Measurements from ENCODE around the gene RNF212. TPM values are rescaled to one million over a fixed set of nuclear protein-coding genes. Genes with fewer than 3 reads are reported as not detected.
A peak's percentile ranks its signal among the peaks of the same experiment; 100 is the strongest.

Gene RNF212
- polyA plus RNA-seq, 1 donor from 2014 or later: 0.68 TPM

- Mint-ChIP-seq H3K9me3 (no peaks in the 10 kb centered on the region), H3K27ac (no peak overlapping the region), H3K4me1 (peaks cover 0 to 2% (median 0%) of the 10 kb centered on the region in 3 donors), H3K36me3 (no peaks in the 10 kb centered on the region), H3K27me3 (peaks cover 3% of the 10 kb centered on the region), H3K4me3 (no peak overlapping the region)
Observed at GRCh38 chr4:1104647-1105046, 8.7 kb downstream of the RNF212 start.

- Mint-ChIP-seq H3K9me3 (no peaks in the 10 kb centered on the region), H3K4me3 (no peak overlapping the region), H3K4me1 (peaks cover 0 to 2% (median 0%) of the 10 kb centered on the region in 3 donors), H3K27me3 (peaks cover 1% of the 10 kb centered on the region), H3K36me3 (no peaks in the 10 kb centered on the region), H3K27ac (no peak overlapping the region)
Observed at GRCh38 chr4:1099684-1100335, 13.6 kb downstream of the RNF212 start.

GRCh38 chr4:1099270-1099669 lies 14.1 kb downstream of the RNF212 start:
- Mint-ChIP-seq H3K4me1 (peaks cover 0 to 2% (median 0%) of the 10 kb centered on the region in 3 donors), H3K4me3 (no peak overlapping the region), H3K9me3 (no peaks in the 10 kb centered on the region), H3K27me3 (peaks cover 1% of the 10 kb centered on the region), H3K36me3 (no peaks in the 10 kb centered on the region), H3K27ac (no peak overlapping the region)

- H3K27ac Mint-ChIP-seq: peak overlapping the region in 1 of 3 donors; percentile 26
- peaks cover 0 to 3% (median 0%) of the 10 kb centered on the region in 3 donors for H3K4me1 Mint-ChIP-seq
- no peak overlapping the region for H3K4me3 Mint-ChIP-seq
- H3K27me3 Mint-ChIP-seq: peaks cover 1% of the 10 kb centered on the region
- no peaks in the 10 kb centered on the region for H3K36me3 Mint-ChIP-seq
- no peaks in the 10 kb centered on the region for H3K9me3 Mint-ChIP-seq
Observed at GRCh38 chr4:1098311-1098925, 14.9 kb downstream of the RNF212 start.

- Mint-ChIP-seq H3K27ac (peak overlapping the region in 1 of 3 donors; percentile 26), H3K27me3 (peaks cover 1% of the 10 kb centered on the region), H3K36me3 (peaks cover 2% of the 10 kb centered on the region), H3K9me3 (no peaks in the 10 kb centered on the region), H3K4me1 (peaks cover 0 to 3% (median 0%) of the 10 kb centered on the region in 3 donors), H3K4me3 (no peak overlapping the region)
Observed at GRCh38 chr4:1097553-1097952, 15.8 kb downstream of the RNF212 start.

GRCh38 chr4:1096841-1097240 lies 16.5 kb downstream of the RNF212 start:
- Mint-ChIP-seq H3K4me1 (peaks cover 0 to 2% (median 0%) of the 10 kb centered on the region in 3 donors), H3K4me3 (no peak overlapping the region), H3K27ac (no peak overlapping the region), H3K27me3 (peaks cover 1% of the 10 kb centered on the region), H3K9me3 (no peaks in the 10 kb centered on the region), H3K36me3 (peaks cover 2% of the 10 kb centered on the region)

GRCh38 chr4:1094336-1094690 lies 19.1 kb downstream of the RNF212 start:
- H3K27ac Mint-ChIP-seq: no peak overlapping the region
- peaks cover 0 to 5% (median 0%) of the 10 kb centered on the region in 3 donors for H3K9me3 Mint-ChIP-seq
- H3K27me3 Mint-ChIP-seq: peaks cover 4% of the 10 kb centered on the region
- peaks cover 3% of the 10 kb centered on the region for H3K36me3 Mint-ChIP-seq
- H3K4me1 Mint-ChIP-seq: peaks cover 0 to 2% (median 0%) of the 10 kb centered on the region in 3 donors
- H3K4me3 Mint-ChIP-seq: no peak overlapping the region

GRCh38 chr4:1093391-1094335 lies 19.7 kb downstream of the RNF212 start:
- Mint-ChIP-seq H3K27ac (no peak overlapping the region), H3K9me3 (peaks cover 0 to 7% (median 2%) of the 10 kb centered on the region in 3 donors), H3K27me3 (peaks cover 4% of the 10 kb centered on the region), H3K36me3 (peaks cover 3% of the 10 kb centered on the region), H3K4me1 (peaks cover 0 to 2% (median 0%) of the 10 kb centered on the region in 3 donors), H3K4me3 (no peak overlapping the region)

GRCh38 chr4:1092983-1093361 lies 20.4 kb downstream of the RNF212 start:
- peaks cover 0 to 2% (median under 1%) of the 10 kb centered on the region in 3 donors for H3K4me1 Mint-ChIP-seq
- peaks cover 4% of the 10 kb centered on the region for H3K27me3 Mint-ChIP-seq
- peaks cover 2 to 12% (median 9%) of the 10 kb centered on the region in 3 donors for H3K9me3 Mint-ChIP-seq
- no peak overlapping the region for H3K27ac Mint-ChIP-seq
- no peak overlapping the region for H3K4me3 Mint-ChIP-seq
- peaks cover 3% of the 10 kb centered on the region for H3K36me3 Mint-ChIP-seq

GRCh38 chr4:1092026-1092982 lies 21.1 kb downstream of the RNF212 start:
- Mint-ChIP-seq H3K27me3 (peaks cover 2% of the 10 kb centered on the region), H3K4me1 (peaks cover 0 to 4% (median 2%) of the 10 kb centered on the region in 3 donors), H3K9me3 (peaks cover 3 to 16% (median 12%) of the 10 kb centered on the region in 3 donors), H3K27ac (no peak overlapping the region), H3K4me3 (no peak overlapping the region), H3K36me3 (peaks cover 3% of the 10 kb centered on the region)

GRCh38 chr4:1091561-1091995 lies 21.8 kb downstream of the RNF212 start:
- H3K4me3 Mint-ChIP-seq: no peak overlapping the region
- H3K36me3 Mint-ChIP-seq: peaks cover 3% of the 10 kb centered on the region
- H3K9me3 Mint-ChIP-seq: peaks cover 3 to 16% (median 12%) of the 10 kb centered on the region in 3 donors
- no peak overlapping the region for H3K27ac Mint-ChIP-seq
- H3K4me1 Mint-ChIP-seq: peaks cover 0 to 4% (median 2%) of the 10 kb centered on the region in 3 donors
- peaks cover 2% of the 10 kb centered on the region for H3K27me3 Mint-ChIP-seq

GRCh38 chr4:1090465-1091440 lies 22.6 kb downstream of the RNF212 start:
- H3K36me3 Mint-ChIP-seq: peaks cover 3% of the 10 kb centered on the region
- peaks cover 3 to 16% (median 13%) of the 10 kb centered on the region in 3 donors for H3K9me3 Mint-ChIP-seq
- H3K27me3 Mint-ChIP-seq: peaks cover 4% of the 10 kb centered on the region
- H3K27ac Mint-ChIP-seq: no peak overlapping the region
- H3K4me3 Mint-ChIP-seq: no peak overlapping the region
- H3K4me1 Mint-ChIP-seq: peaks cover 0 to 4% (median 2%) of the 10 kb centered on the region in 3 donors

- Mint-ChIP-seq H3K4me1 (peaks cover 0 to 4% (median 2%) of the 10 kb centered on the region in 3 donors), H3K27ac (no peak overlapping the region), H3K4me3 (no peak overlapping the region), H3K27me3 (peaks cover 5% of the 10 kb centered on the region), H3K9me3 (peaks cover 4 to 16% (median 15%) of the 10 kb centered on the region in 3 donors), H3K36me3 (peaks cover 3% of the 10 kb centered on the region)
Observed at GRCh38 chr4:1090036-1090435, 23.3 kb downstream of the RNF212 start.

Measured in IgD-negative memory B cell (primary cell).